ENCODE measurements around the gene DSCAM.

- TF ChIP-seq, protein P1, sequence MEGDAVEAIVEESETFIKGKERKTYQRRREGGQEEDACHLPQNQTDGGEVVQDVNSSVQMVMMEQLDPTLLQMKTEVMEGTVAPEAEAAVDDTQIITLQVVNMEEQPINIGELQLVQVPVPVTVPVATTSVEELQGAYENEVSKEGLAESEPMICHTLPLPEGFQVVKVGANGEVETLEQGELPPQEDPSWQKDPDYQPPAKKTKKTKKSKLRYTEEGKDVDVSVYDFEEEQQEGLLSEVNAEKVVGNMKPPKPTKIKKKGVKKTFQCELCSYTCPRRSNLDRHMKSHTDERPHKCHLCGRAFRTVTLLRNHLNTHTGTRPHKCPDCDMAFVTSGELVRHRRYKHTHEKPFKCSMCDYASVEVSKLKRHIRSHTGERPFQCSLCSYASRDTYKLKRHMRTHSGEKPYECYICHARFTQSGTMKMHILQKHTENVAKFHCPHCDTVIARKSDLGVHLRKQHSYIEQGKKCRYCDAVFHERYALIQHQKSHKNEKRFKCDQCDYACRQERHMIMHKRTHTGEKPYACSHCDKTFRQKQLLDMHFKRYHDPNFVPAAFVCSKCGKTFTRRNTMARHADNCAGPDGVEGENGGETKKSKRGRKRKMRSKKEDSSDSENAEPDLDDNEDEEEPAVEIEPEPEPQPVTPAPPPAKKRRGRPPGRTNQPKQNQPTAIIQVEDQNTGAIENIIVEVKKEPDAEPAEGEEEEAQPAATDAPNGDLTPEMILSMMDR (IDR thresholded peaks at IDR 0.05) = no peak
- TF ChIP-seq POLR2AphosphoS5 (IDR thresholded peaks at IDR 0.05) (no peak), POLR2A (IDR thresholded peaks at IDR 0.05) (no peak)
Observed at GRCh38 chr21:40563900-40564299, 283.1 kb downstream of the DSCAM start.
